Measurements from ENCODE around the gene NT5C1B. TPM values are rescaled to one million over a fixed set of nuclear protein-coding genes. Genes with fewer than 3 reads are reported as not detected.

Gene NT5C1B
- total RNA-seq, 1 donor from 2014 or later, result not detected

DNA sequence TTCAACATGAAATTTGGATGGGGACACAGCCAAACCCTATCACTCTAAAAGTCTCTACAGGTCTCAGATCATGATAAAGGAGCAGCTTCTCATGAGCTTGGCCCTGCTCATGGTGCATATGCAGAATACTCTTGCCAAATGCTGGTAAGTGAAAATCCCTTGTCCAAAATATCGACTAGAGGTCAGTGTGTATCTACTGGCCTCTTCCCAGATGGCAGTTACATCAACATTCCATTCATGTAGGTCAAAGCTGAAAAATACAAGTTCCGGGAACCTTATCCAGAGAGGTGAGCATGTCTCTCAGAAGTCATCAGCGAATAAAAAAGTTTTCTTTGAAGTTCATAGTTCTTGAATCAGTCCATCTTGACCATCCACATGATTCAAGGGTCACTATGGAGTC, 7.6 kb upstream of the NT5C1B start:
- Mint-ChIP-seq H3K27me3 (no peaks in the 10 kb centered on the region), H3K4me1 (peaks cover 4% of the 10 kb centered on the region), H3K27ac (no peak overlapping the region), H3K36me3 (ENCODE audit: low read depth) (peaks cover 6% of the 10 kb centered on the region), H3K4me3 (no peak overlapping the region), H3K9me3 (peaks cover 6% of the 10 kb centered on the region)
- TF ChIP-seq, protein P1, sequence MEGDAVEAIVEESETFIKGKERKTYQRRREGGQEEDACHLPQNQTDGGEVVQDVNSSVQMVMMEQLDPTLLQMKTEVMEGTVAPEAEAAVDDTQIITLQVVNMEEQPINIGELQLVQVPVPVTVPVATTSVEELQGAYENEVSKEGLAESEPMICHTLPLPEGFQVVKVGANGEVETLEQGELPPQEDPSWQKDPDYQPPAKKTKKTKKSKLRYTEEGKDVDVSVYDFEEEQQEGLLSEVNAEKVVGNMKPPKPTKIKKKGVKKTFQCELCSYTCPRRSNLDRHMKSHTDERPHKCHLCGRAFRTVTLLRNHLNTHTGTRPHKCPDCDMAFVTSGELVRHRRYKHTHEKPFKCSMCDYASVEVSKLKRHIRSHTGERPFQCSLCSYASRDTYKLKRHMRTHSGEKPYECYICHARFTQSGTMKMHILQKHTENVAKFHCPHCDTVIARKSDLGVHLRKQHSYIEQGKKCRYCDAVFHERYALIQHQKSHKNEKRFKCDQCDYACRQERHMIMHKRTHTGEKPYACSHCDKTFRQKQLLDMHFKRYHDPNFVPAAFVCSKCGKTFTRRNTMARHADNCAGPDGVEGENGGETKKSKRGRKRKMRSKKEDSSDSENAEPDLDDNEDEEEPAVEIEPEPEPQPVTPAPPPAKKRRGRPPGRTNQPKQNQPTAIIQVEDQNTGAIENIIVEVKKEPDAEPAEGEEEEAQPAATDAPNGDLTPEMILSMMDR (IDR thresholded peaks at IDR 0.05), result no peak
- intact Hi-C loops (cut with micrococcal nuclease), result no loop called here
- ChIA-PET CTCF (no interaction called here), POLR2A (no interaction called here)
- ATAC-seq (ENCODE audit: low read depth), result no peak
- DNase-seq, result no peak

GRCh38 chr2:18593496-18593895, 4.1 kb upstream of the NT5C1B start:
- Mint-ChIP-seq H3K36me3 (ENCODE audit: low read depth) (peaks cover 6% of the 10 kb centered on the region), H3K27ac (no peak overlapping the region), H3K4me1 (no peaks in the 10 kb centered on the region), H3K9me3 (peaks cover 6% of the 10 kb centered on the region), H3K27me3 (no peaks in the 10 kb centered on the region), H3K4me3 (no peak overlapping the region)
- TF ChIP-seq, protein P1 (IDR thresholded peaks at IDR 0.05), result no peak
- ATAC-seq (ENCODE audit: low read depth), result no peak
- POLR2A ChIA-PET, result no interaction called here
- CTCF ChIA-PET, result no interaction called here
- DNase-seq, result no peak
- intact Hi-C loops (cut with micrococcal nuclease), result no loop called here

GRCh38 chr2:18592372-18592771, 3.0 kb upstream of the NT5C1B start:
- no peak for DNase-seq
- Mint-ChIP-seq H3K9me3 (peaks cover 6% of the 10 kb centered on the region), H3K36me3 (ENCODE audit: low read depth) (peaks cover 6% of the 10 kb centered on the region), H3K27me3 (no peaks in the 10 kb centered on the region), H3K4me1 (no peaks in the 10 kb centered on the region), H3K4me3 (no peak overlapping the region), H3K27ac (no peak overlapping the region)
- no peak for ATAC-seq (ENCODE audit: low read depth)
- POLR2A ChIA-PET, result no interaction called here
- intact Hi-C loops (cut with micrococcal nuclease), result no loop called here
- CTCF ChIA-PET, result no interaction called here
- TF ChIP-seq, protein P1 (IDR thresholded peaks at IDR 0.05), result no peak

- Mint-ChIP-seq H3K4me3 (no peak overlapping the region), H3K36me3 (ENCODE audit: low read depth) (peaks cover 6% of the 10 kb centered on the region), H3K9me3 (peaks cover 2% of the 10 kb centered on the region), H3K27me3 (no peaks in the 10 kb centered on the region), H3K27ac (no peak overlapping the region), H3K4me1 (no peaks in the 10 kb centered on the region)
- POLR2A ChIA-PET, result no interaction called here
- TF ChIP-seq, protein P1 (IDR thresholded peaks at IDR 0.05), result no peak
- CTCF ChIA-PET, result no interaction called here
- intact Hi-C loops (cut with micrococcal nuclease), result no loop called here
- DNase-seq (no peak), ATAC-seq (ENCODE audit: low read depth) (no peak)
Observed at GRCh38 chr2:18588802-18589201, 567 bp downstream of the NT5C1B start.

DNA sequence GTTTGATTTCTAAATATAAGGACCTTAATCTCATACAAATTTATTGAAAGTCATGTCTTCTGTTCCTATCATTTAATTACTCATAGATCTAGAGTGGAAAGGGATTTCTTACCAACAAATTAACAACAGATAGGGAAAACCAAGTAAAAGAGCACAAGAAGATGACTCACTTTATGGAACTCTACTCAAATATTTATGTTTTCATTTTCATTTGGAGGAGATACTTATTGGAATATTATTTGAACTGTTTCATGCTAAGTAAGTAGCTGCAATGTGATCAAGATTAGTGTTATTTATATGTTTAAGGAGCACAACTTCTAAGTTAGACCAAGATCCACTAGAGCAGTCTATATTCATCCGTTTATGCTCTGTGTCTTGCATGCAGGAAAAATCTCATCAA, 1.3 kb downstream of the NT5C1B start:
- intact Hi-C loops (cut with micrococcal nuclease), result no loop called here
- Mint-ChIP-seq H3K27me3 (no peaks in the 10 kb centered on the region), H3K4me3 (no peak overlapping the region), H3K27ac (no peak overlapping the region), H3K36me3 (ENCODE audit: low read depth) (peaks cover 2% of the 10 kb centered on the region), H3K4me1 (no peaks in the 10 kb centered on the region), H3K9me3 (peaks cover 2% of the 10 kb centered on the region)
- ATAC-seq (ENCODE audit: low read depth) (no peak), DNase-seq (no peak)
- ChIA-PET CTCF (no interaction called here), POLR2A (no interaction called here)
- TF ChIP-seq, protein P1 (IDR thresholded peaks at IDR 0.05), result no peak

All from activated B cell treated with CpG ODN at 0.5 μM for 24 hours (primary cell).